ENCODE results near the gene KERA.

- TF ChIP-seq, protein P1, sequence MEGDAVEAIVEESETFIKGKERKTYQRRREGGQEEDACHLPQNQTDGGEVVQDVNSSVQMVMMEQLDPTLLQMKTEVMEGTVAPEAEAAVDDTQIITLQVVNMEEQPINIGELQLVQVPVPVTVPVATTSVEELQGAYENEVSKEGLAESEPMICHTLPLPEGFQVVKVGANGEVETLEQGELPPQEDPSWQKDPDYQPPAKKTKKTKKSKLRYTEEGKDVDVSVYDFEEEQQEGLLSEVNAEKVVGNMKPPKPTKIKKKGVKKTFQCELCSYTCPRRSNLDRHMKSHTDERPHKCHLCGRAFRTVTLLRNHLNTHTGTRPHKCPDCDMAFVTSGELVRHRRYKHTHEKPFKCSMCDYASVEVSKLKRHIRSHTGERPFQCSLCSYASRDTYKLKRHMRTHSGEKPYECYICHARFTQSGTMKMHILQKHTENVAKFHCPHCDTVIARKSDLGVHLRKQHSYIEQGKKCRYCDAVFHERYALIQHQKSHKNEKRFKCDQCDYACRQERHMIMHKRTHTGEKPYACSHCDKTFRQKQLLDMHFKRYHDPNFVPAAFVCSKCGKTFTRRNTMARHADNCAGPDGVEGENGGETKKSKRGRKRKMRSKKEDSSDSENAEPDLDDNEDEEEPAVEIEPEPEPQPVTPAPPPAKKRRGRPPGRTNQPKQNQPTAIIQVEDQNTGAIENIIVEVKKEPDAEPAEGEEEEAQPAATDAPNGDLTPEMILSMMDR (conservative IDR thresholded peaks at IDR 0.05 in 1 of 2, IDR thresholded peaks at IDR 0.05 in 1 of 2; ENCODE audit: extremely low read depth in 1 of 2, insufficient read depth in 1 of 2, low read depth in 1 of 2, low read length in 2 of 2): no peak
- TF ChIP-seq EZH2 (IDR thresholded peaks at IDR 0.05; ENCODE audit: borderline replicate concordance, low read length): no peak
Observed at GRCh38 chr12:91059211-91059610, 1.4 kb upstream of the KERA start.
